ENCODE measurements around the gene MDP1.

DNA sequence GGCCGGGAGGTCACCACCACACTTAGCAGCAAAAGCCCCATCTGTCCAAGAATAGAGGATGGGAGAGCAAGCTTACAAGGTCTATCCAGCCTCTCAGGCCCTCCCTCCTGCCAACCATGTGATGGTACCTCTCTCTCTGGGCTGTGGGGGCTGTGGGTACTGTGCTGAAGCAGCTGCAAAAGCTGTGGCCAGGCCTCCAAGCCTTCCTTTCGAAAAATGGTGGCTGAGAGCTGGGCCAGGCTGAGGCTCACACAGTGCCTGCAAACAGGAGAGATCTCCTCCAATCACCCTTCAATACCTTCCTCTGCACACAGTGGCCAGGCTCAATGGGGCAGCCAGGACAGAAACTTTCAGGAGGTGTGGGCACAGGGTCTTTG lies 28.3 kb downstream of the MDP1 start:
- no peak for TF ChIP-seq EZH2 (IDR thresholded peaks at IDR 0.05; ENCODE audit: low read length, missing control alignments)
- TF ChIP-seq, protein P1, sequence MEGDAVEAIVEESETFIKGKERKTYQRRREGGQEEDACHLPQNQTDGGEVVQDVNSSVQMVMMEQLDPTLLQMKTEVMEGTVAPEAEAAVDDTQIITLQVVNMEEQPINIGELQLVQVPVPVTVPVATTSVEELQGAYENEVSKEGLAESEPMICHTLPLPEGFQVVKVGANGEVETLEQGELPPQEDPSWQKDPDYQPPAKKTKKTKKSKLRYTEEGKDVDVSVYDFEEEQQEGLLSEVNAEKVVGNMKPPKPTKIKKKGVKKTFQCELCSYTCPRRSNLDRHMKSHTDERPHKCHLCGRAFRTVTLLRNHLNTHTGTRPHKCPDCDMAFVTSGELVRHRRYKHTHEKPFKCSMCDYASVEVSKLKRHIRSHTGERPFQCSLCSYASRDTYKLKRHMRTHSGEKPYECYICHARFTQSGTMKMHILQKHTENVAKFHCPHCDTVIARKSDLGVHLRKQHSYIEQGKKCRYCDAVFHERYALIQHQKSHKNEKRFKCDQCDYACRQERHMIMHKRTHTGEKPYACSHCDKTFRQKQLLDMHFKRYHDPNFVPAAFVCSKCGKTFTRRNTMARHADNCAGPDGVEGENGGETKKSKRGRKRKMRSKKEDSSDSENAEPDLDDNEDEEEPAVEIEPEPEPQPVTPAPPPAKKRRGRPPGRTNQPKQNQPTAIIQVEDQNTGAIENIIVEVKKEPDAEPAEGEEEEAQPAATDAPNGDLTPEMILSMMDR (conservative IDR thresholded peaks at IDR 0.05 in 1 of 2, IDR thresholded peaks at IDR 0.05 in 1 of 2; ENCODE audit: low read depth in 1 of 2, low read length in 2 of 2): no peak

Data from fibroblast of lung (primary cell).